ENCODE data around the gene TAGAP. TPM values are rescaled to one million over a fixed set of nuclear protein-coding genes. Genes with fewer than 3 reads are reported as not detected.
A peak's percentile ranks its signal among the peaks of the same experiment; 100 is the strongest.

The TAGAP gene
- total and polyA plus RNA-seq, 12 donors: 1.00 to 7.3 (median 3.1) TPM

DNA sequence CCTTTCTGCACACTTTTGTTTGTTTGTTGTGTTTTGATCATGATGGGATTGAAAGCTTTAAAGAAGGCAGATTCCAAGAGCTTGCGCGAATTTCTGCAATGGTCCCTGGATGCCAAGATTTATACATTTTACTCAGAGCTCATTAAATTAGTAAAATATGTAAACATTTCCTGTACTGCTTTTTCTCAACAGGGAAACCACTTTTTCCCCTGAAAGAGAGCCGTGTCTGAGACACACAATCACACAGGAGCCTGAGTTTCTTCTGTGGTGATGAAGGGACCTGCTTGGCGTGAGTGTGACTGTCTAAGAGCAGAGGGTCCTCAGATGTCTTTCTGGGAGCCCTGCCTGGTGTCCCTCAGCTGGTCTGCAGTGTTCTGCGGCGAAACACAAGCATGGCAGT is 12.1 kb upstream of the TAGAP start:
- TF ChIP-seq POLR2A (IDR thresholded peaks at IDR 0.05): no peak
- TF ChIP-seq, protein P1, sequence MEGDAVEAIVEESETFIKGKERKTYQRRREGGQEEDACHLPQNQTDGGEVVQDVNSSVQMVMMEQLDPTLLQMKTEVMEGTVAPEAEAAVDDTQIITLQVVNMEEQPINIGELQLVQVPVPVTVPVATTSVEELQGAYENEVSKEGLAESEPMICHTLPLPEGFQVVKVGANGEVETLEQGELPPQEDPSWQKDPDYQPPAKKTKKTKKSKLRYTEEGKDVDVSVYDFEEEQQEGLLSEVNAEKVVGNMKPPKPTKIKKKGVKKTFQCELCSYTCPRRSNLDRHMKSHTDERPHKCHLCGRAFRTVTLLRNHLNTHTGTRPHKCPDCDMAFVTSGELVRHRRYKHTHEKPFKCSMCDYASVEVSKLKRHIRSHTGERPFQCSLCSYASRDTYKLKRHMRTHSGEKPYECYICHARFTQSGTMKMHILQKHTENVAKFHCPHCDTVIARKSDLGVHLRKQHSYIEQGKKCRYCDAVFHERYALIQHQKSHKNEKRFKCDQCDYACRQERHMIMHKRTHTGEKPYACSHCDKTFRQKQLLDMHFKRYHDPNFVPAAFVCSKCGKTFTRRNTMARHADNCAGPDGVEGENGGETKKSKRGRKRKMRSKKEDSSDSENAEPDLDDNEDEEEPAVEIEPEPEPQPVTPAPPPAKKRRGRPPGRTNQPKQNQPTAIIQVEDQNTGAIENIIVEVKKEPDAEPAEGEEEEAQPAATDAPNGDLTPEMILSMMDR (IDR thresholded peaks at IDR 0.05): no peak
- Histone ChIP-seq H3K36me3 (replicated peaks in 1 of 2) (no peaks in the 10 kb centered on the region), H3K27me3 (no peaks in the 10 kb centered on the region), H3K4me3 (no peak overlapping the region), H3K4me1 (replicated peaks in 1 of 2) (no peaks in the 10 kb centered on the region), H3K9me3 (replicated peaks in 1 of 3) (no peaks in the 10 kb centered on the region), H3K27ac (no peak overlapping the region)
- WGBS, 4 donors: 78 to 87% (median 80%) methylated on average over 6 of the region's 6 CpGs
- intact Hi-C loops (cut with DNase I): no loop called here
- DNase-seq: no peak

DNA sequence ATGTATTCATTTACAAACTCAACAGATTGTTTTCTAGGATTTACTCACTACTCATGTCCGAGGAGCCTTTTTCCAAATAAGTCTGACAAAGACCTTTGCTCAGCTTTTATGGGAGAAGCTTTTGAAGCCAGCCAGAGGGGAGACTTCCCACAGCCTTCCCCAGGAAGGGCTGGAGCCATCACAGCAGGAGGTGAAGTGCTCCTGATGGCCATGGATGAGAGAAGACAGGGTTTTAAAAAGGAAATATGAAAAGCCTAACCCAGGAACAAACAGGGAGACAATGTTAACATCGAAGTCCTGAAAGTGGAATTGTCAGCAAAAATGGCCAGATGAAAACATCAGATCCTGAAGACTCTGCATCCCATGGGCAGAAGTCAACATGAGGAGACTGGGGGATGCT is 11.6 kb upstream of the TAGAP start:
- TF ChIP-seq, protein P1 (IDR thresholded peaks at IDR 0.05): no peak
- TF ChIP-seq POLR2A (IDR thresholded peaks at IDR 0.05): no peak
- no peaks in the 10 kb centered on the region for H3K27me3 ChIP-seq
- 36 to 49% (median 40%) methylated on average over 2 of the region's 2 CpGs for WGBS, 4 donors
- intact Hi-C loops (cut with DNase I): no loop called here
- no peak overlapping the region for H3K27ac ChIP-seq
- no peaks in the 10 kb centered on the region for H3K4me1 ChIP-seq (replicated peaks in 1 of 2)
- H3K9me3 ChIP-seq (replicated peaks in 1 of 3): no peaks in the 10 kb centered on the region
- H3K4me3 ChIP-seq: no peak overlapping the region
- DNase-seq: no peak
- no peaks in the 10 kb centered on the region for H3K36me3 ChIP-seq (replicated peaks in 1 of 2)

DNA sequence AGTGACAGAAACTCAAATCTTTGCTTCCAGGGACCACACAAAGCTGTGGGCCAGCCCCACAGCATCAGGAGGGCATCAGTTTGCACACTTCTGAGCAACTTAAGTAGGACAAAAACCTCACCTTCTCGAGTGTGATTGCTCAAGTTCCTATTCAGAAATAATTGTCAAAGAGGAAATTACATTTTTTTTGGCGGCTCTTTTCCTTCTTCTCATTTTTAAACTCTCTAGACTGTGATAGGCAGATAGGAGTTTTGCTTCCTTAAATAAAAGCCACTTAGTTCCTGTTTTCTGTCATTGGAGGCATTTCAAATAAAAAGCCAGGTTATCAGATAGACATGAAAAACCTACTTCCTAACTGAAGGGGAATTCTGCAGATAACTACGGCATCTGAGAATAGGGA is 11.2 kb upstream of the TAGAP start:
- Histone ChIP-seq H3K4me3 (no peak overlapping the region), H3K4me1 (replicated peaks in 1 of 2) (no peaks in the 10 kb centered on the region), H3K36me3 (replicated peaks in 1 of 2) (no peaks in the 10 kb centered on the region), H3K9me3 (replicated peaks in 1 of 3) (no peaks in the 10 kb centered on the region), H3K27ac (no peak overlapping the region), H3K27me3 (no peaks in the 10 kb centered on the region)
- no peak for DNase-seq
- TF ChIP-seq POLR2A (IDR thresholded peaks at IDR 0.05): no peak
- TF ChIP-seq, protein P1 (IDR thresholded peaks at IDR 0.05): no peak
- intact Hi-C loops (cut with DNase I): no loop called here
- WGBS, 4 donors: 37 to 58% (median 45%) methylated on average over 3 of the region's 3 CpGs

DNA sequence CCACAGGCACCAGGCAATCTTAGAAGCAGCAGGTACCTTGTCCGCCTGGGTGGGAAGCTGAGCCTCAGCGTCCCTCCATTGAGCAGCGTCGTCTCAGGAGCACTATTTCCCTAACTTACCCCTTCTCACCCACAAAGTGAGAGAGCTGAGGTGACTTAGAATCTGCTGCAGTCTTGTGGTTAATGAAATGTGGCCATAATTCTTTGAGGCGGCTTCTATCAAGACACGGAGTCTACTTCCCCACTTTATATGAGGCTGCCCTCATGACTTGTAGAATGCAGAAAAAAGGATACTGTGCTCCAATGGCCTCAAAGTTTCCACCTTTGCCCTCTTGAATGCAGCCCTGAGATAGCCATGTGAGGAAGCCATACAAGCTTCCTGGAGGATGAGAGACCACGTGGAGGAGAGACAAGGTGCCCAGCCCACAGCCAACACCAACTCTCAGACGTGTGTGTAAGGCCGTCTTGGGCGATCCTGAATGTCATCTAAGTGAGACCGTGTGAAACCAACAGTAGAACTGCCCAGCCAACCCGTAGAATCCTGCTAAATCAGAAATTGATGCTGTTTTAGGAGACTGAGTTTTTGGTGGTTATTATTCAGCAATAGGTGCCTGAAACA is 9.1 kb upstream of the TAGAP start:
- WGBS, 4 donors: 77 to 84% (median 80%) methylated on average over 12 of the region's 12 CpGs
- Histone ChIP-seq H3K9me3 (replicated peaks in 1 of 3) (no peaks in the 10 kb centered on the region), H3K36me3 (replicated peaks in 1 of 2) (no peaks in the 10 kb centered on the region), H3K27ac (no peak overlapping the region), H3K27me3 (no peaks in the 10 kb centered on the region), H3K4me1 (replicated peaks in 1 of 2) (no peaks in the 10 kb centered on the region), H3K4me3 (no peak overlapping the region)
- intact Hi-C loops (cut with DNase I): no loop called here
- TF ChIP-seq, protein P1 (IDR thresholded peaks at IDR 0.05): no peak
- no peak for TF ChIP-seq POLR2A (IDR thresholded peaks at IDR 0.05)
- DNase-seq: peak in 1 of 7 donors; percentile 7

Measured in adrenal gland (tissue), 12 donors.